Heart left ventricle (tissue), 16 donors: Measurements from ENCODE around the gene MTUS2. TPM values are rescaled to one million over a fixed set of nuclear protein-coding genes. Genes with fewer than 3 reads are reported as not detected.
A peak's percentile ranks its signal among the peaks of the same experiment; 100 is the strongest.

Source experiments
- ATAC-seq, 4 donors: fragments of 200-7000 bp; cut with Tn5 transposase; one replicate each; pipeline ENCODE4 v1.9.1; 2020 to 2022; ENCODE audit warnings: moderate library complexity in 4 of 4, mild to moderate bottlenecking in 3 of 4, moderate number of reproducible peaks in 1 of 4
- DNase-seq, 5 donors: peaks; one replicate each; pipeline ENCODE4 v3.0.0-alpha.2; 2020
- H3K27ac ChIP-seq, 12 donors: fragments of 200-600 bp; sonication (generic) in 4 of 12; one replicate each; pipeline versions ENCODE4 v1.5.0 to v1.8.0; 2016 to 2022; ENCODE audit warnings: mild to moderate bottlenecking in 2 of 12
- H3K27me3 ChIP-seq, 9 donors: fragments of 200-600 bp; sonication (generic) in 2 of 9; one replicate each; pipeline versions ENCODE4 v1.5.1 to v1.8.0; 2016 to 2022; ENCODE audit warnings: mild to moderate bottlenecking in 3 of 9
- H3K36me3 ChIP-seq, 9 donors: fragments of 200-600 bp; sonication (generic) in 2 of 9; one replicate each; pipeline versions ENCODE4 v1.5.0 to v1.8.0; 2018 to 2022; ENCODE audit warnings: mild to moderate bottlenecking in 2 of 9
- H3K4me1 ChIP-seq, 12 donors: fragments of 200-600 bp; sonication (generic) in 4 of 12; one replicate each; pipeline versions ENCODE4 v1.5.0 to v1.8.0; 2016 to 2022; ENCODE audit warnings: mild to moderate bottlenecking in 3 of 12
- H3K4me3 ChIP-seq, 12 donors: fragments of 200-600 bp; sonication (generic) in 4 of 12; one replicate each; pipeline versions ENCODE4 v1.5.0 to v1.8.0; 2017 to 2022; ENCODE audit warnings: mild to moderate bottlenecking in 9 of 12, moderate library complexity in 4 of 12
- H3K9me3 ChIP-seq, 12 donors: fragments of 200-600 bp; sonication (generic) in 4 of 12; one replicate each; pipeline versions ENCODE4 v1.5.0 to v1.8.0; 2016 to 2022; ENCODE audit warnings: mild to moderate bottlenecking in 1 of 12
- CTCF ChIP-seq, 12 donors: fragments of 200-600 bp; sonication (generic) in 4 of 12; IDR thresholded peaks; one replicate each; pipeline versions ENCODE4 v1.5.0 to v1.8.0; 2018 to 2022; ENCODE audit warnings: antibody characterized with exemption in 12 of 12, mild to moderate bottlenecking in 5 of 12
- POLR2A ChIP-seq, 2 donors: fragments of 450-650 bp; IDR thresholded peaks; one replicate each; pipeline ENCODE4 v1.6.1; 2017; ENCODE audit warnings: antibody characterized with exemption in 2 of 2, mild to moderate bottlenecking in 2 of 2, moderate library complexity in 2 of 2
- WGBS, 4 donors: extraction: QIAGEN DNeasy Blood & Tissue Kit in 2 of 4; methylation state at CpG; one replicate each; pipeline versions ENCODE4 v1.1.5 to v1.1.7; 2013 to 2018; 5-methylcytosine and 5-hydroxymethylcytosine counted together
- intact Hi-C, 10 donors: fragments of 100-400 bp; cut with DNase I; formaldehyde crosslinking; loops; one replicate each; pipeline versions ENCODE4 v1.11.1 to v1.14.2; 2022
- polyA plus RNA-seq, 2 donors: library from polyadenylated mRNA; stranded (reverse); fragments of 200-250 nt; gene quantifications; one replicate each; pipeline ENCODE4 v1.2.3, GENCODE V29; 2013
- total RNA-seq, 9 donors: library from RNA; depleted of rRNA in 2 of 9; stranded (reverse); fragments of >200 nt in 2 of 9; fragmentation: NEBNext Ultra II Directional in 3 of 9; extraction: Animal tissue kit (Norgen Biotek cat#: 25700) in 3 of 9; gene quantifications; one replicate each; pipeline versions ENCODE4 v1.1.0 to v1.2.4, GENCODE V29; 2016 to 2023
- donor health status: ischemic (EF 13 %, LVEDD 7.1; RV severe dilation, severe dysfunction).
- donor health status: healthy with polysubstance abuse.
- donor health status: DM: no; HTN: yes; CAD: no.
- donor health status: DM: no; HTN: no; CAD: no.
- donor health status: ischemic (EF 25% LVEDD 6.9; RV normal size, moderate dysfunction).
- donor health status: ischemic (EF 25% LVEDD 5.7; RV mildly dilated, moderate dysfunction).
- donor health status: healthy.
- donor health status: DM: yes; HTN: yes; CAD: no.
- donor health status: ischemic (EF 35%, LVEDD 5.7; RV mildly dilated, moderate dysfunction).
- donor health status: nonischemic (EF 11% LVEDD 7.7; RV severe dilation, severe dysfunction).
- donor health status: DM: yes; HTN: yes; CAD: no.
- donor health status: PGD.
- donor health status: ischemic (EF 29% LVEDD 5.4; RV normal size, mild dysfunction).
- donor health status: nonischemic (EF 23%, LVEDD 6.1; RV moderate dilation, normal function).

MTUS2 gene
- total and polyA plus RNA-seq, 11 donors, result 28.7 to 174 (median 67.9) TPM

- TF ChIP-seq CTCF (IDR thresholded peaks at IDR 0.05) (no peak), POLR2A (IDR thresholded peaks at IDR 0.05) (no peak)
- Histone ChIP-seq H3K27ac (peak overlapping the region; percentile 69 to 94 (median 88)), H3K4me3 (no peak overlapping the region), H3K4me1 (peaks cover 0 to 82% (median 28%) of the 10 kb centered on the region in 12 donors), H3K27me3 (no peaks in the 10 kb centered on the region), H3K9me3 (no peaks in the 10 kb centered on the region), H3K36me3 (no peaks in the 10 kb centered on the region)
- no peak for ATAC-seq
- no peak for DNase-seq
- WGBS, 4 donors, result 32 to 43% (median 37%) methylated on average over 3 of the region's 3 CpGs
- intact Hi-C loops, result loop anchor here in 1 of 10 donors (5.0 to 10.0 kb wide), 2 partner anchors 52 to 480 kb away; no protein-coding TSS in a partner anchor
These were observed 616.7 kb downstream of the MTUS2 start for GRCh38 chr13:29436721-29437280.

GRCh38 chr13:29438769-29439168 is 618.6 kb downstream of the MTUS2 start:
- peak overlapping the region in 2 of 12 donors; percentile 2 to 11 for H3K4me3 ChIP-seq
- no peaks in the 10 kb centered on the region for H3K36me3 ChIP-seq
- intact Hi-C loops, result loop anchor here in 1 of 10 donors (5.0 to 10.0 kb wide), 2 partner anchors 54 to 481 kb away; no protein-coding TSS in a partner anchor
- no peak for TF ChIP-seq POLR2A (IDR thresholded peaks at IDR 0.05)
- no peak for TF ChIP-seq CTCF (IDR thresholded peaks at IDR 0.05)
- peaks cover 0 to 84% (median 31%) of the 10 kb centered on the region in 12 donors for H3K4me1 ChIP-seq
- no peaks in the 10 kb centered on the region for H3K27me3 ChIP-seq
- no peaks in the 10 kb centered on the region for H3K9me3 ChIP-seq
- 30 to 43% (median 35%) methylated on average over 8 of the region's 8 CpGs for WGBS, 4 donors
- ATAC-seq, result peak; percentile 71 to 76 (median 73)
- peak in 3 of 5 donors; percentile 39 to 73 (median 70) for DNase-seq
- H3K27ac ChIP-seq, result peak overlapping the region; percentile 67 to 94 (median 88)

GRCh38 chr13:29439601-29440388 is 619.7 kb downstream of the MTUS2 start:
- Histone ChIP-seq H3K4me3 (peak overlapping the region in 1 of 12 donors; percentile 11), H3K27me3 (no peaks in the 10 kb centered on the region), H3K36me3 (no peaks in the 10 kb centered on the region), H3K9me3 (no peaks in the 10 kb centered on the region), H3K4me1 (peaks cover 0 to 76% (median 28%) of the 10 kb centered on the region in 12 donors), H3K27ac (peak overlapping the region; percentile 67 to 94 (median 88))
- ATAC-seq, result no peak
- DNase-seq, result no peak
- intact Hi-C loops, result loop anchor here in 1 of 10 donors (5.0 to 10.0 kb wide), 2 partner anchors 55 to 482 kb away; no protein-coding TSS in a partner anchor
- 59 to 69% (median 64%) methylated on average over 10 of the region's 10 CpGs for WGBS, 4 donors
- TF ChIP-seq CTCF (IDR thresholded peaks at IDR 0.05), result no peak

GRCh38 chr13:29441306-29441705 is 621.2 kb downstream of the MTUS2 start:
- no peak for TF ChIP-seq POLR2A (IDR thresholded peaks at IDR 0.05)
- TF ChIP-seq CTCF (IDR thresholded peaks at IDR 0.05), result no peak
- no peaks in the 10 kb centered on the region for H3K36me3 ChIP-seq
- H3K27me3 ChIP-seq, result no peaks in the 10 kb centered on the region
- no peak overlapping the region for H3K4me3 ChIP-seq
- H3K27ac ChIP-seq, result peak overlapping the region in 8 of 12 donors; percentile 28 to 94 (median 41)
- peaks cover 0 to 64% (median 21%) of the 10 kb centered on the region in 12 donors for H3K4me1 ChIP-seq
- intact Hi-C loops, result no loop called here
- WGBS, 4 donors, result 68 to 77% (median 73%) methylated on average over 5 of the region's 5 CpGs
- ATAC-seq (no peak), DNase-seq (no peak)
- H3K9me3 ChIP-seq, result no peaks in the 10 kb centered on the region
